ENCODE measurements around the gene ZNF264.

The ZNF264 gene

DNA sequence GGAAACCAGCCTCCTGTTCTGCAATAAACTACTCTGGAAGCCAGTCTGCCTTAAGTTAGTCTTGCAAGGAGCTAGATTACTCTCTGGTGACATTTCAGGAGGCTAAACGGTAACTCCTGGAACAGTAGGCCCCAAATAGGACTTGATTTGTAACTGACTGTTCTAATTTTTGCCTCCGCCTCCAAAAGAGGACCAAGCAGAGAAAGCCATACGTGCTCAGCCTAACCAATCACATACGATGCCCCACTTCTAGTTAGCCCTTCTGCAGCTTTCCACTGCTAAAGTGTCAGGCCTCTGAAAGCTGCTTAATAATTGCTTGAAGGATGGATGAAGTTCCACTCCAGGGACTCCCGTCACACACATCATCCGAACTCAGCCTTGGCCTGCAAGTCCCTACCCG lies 49.9 kb downstream of the ZNF264 start:
- peak overlapping the region; percentile 85 for H3K4me3 ChIP-seq (ENCODE audit: severe bottlenecking)
- no peak for ATAC-seq (ENCODE audit: low read depth)
- DNase-seq (ENCODE audit: low spot score) = no peak
- peak overlapping the region; percentile 27 for H3K27ac ChIP-seq (ENCODE audit: poor library complexity, severe bottlenecking)
- H3K4me1 ChIP-seq (ENCODE audit: insufficient read depth, poor library complexity, severe bottlenecking) = peaks cover 5% of the 10 kb centered on the region
- no peaks in the 10 kb centered on the region for H3K27me3 ChIP-seq (ENCODE audit: insufficient read depth, poor library complexity, severe bottlenecking)
- TF ChIP-seq, protein P1, sequence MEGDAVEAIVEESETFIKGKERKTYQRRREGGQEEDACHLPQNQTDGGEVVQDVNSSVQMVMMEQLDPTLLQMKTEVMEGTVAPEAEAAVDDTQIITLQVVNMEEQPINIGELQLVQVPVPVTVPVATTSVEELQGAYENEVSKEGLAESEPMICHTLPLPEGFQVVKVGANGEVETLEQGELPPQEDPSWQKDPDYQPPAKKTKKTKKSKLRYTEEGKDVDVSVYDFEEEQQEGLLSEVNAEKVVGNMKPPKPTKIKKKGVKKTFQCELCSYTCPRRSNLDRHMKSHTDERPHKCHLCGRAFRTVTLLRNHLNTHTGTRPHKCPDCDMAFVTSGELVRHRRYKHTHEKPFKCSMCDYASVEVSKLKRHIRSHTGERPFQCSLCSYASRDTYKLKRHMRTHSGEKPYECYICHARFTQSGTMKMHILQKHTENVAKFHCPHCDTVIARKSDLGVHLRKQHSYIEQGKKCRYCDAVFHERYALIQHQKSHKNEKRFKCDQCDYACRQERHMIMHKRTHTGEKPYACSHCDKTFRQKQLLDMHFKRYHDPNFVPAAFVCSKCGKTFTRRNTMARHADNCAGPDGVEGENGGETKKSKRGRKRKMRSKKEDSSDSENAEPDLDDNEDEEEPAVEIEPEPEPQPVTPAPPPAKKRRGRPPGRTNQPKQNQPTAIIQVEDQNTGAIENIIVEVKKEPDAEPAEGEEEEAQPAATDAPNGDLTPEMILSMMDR (IDR thresholded peaks at IDR 0.05; ENCODE audit: poor library complexity, severe bottlenecking) = no peak
- H3K9me3 ChIP-seq (ENCODE audit: severe bottlenecking) = no peaks in the 10 kb centered on the region
- H3K36me3 ChIP-seq (ENCODE audit: low read depth) = peaks cover 25% of the 10 kb centered on the region

DNA sequence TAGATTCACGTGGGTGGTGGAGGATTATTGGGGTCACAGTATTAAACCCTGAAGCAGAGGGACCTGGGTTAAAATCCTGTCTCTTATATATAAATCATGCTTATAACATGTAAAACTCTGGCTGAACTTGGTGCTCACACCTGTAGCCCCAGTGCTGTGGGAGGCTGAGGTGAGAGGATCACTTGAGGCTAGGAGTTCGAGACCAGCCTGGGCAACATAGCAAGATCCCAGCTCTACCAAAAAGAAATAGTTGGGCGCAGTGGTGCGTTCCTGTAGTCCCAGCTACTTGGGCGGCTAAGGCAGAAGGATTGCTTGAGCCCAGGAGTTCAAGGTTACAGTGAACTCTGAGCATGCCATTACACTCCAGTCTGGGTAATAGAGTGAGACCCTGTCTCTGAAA lies 51.5 kb downstream of the ZNF264 start:
- TF ChIP-seq, protein P1 (IDR thresholded peaks at IDR 0.05; ENCODE audit: poor library complexity, severe bottlenecking) = no peak
- no peak overlapping the region for H3K4me3 ChIP-seq (ENCODE audit: severe bottlenecking)
- H3K36me3 ChIP-seq (ENCODE audit: low read depth) = peaks cover 25% of the 10 kb centered on the region
- peaks cover 5% of the 10 kb centered on the region for H3K4me1 ChIP-seq (ENCODE audit: insufficient read depth, poor library complexity, severe bottlenecking)
- H3K27ac ChIP-seq (ENCODE audit: poor library complexity, severe bottlenecking) = no peak overlapping the region
- no peak for ATAC-seq (ENCODE audit: low read depth)
- no peaks in the 10 kb centered on the region for H3K9me3 ChIP-seq (ENCODE audit: severe bottlenecking)
- no peaks in the 10 kb centered on the region for H3K27me3 ChIP-seq (ENCODE audit: insufficient read depth, poor library complexity, severe bottlenecking)
- no peak for DNase-seq (ENCODE audit: low spot score)

DNA sequence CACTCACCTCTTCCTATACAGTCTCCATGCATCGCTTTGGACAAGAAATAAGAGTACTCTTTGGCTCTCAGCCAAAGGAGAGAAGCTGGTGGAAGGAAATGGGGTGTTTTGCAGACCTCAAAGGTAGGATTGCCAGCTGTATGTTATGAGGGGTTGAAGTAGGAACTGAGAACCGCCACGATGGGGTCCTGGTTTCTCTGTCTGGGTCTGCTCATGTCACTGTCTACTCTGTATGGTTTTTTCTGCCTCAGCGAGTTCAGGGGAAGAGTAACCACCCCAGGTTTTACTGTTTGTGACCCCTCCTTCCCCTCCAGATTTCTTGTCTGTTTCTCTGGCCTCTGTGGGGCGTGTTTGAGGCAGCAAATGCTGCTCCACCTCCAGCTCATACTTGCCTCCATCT lies 53.2 kb downstream of the ZNF264 start:
- no peak for ATAC-seq (ENCODE audit: low read depth)
- Histone ChIP-seq H3K4me3 (ENCODE audit: severe bottlenecking) (no peak overlapping the region), H3K36me3 (ENCODE audit: low read depth) (peaks cover 39% of the 10 kb centered on the region), H3K9me3 (ENCODE audit: severe bottlenecking) (no peaks in the 10 kb centered on the region), H3K27me3 (ENCODE audit: insufficient read depth, poor library complexity, severe bottlenecking) (no peaks in the 10 kb centered on the region), H3K27ac (ENCODE audit: poor library complexity, severe bottlenecking) (no peak overlapping the region), H3K4me1 (ENCODE audit: insufficient read depth, poor library complexity, severe bottlenecking) (peaks cover 5% of the 10 kb centered on the region)
- TF ChIP-seq, protein P1 (IDR thresholded peaks at IDR 0.05; ENCODE audit: poor library complexity, severe bottlenecking) = no peak
- no peak for DNase-seq (ENCODE audit: low spot score)

DNA sequence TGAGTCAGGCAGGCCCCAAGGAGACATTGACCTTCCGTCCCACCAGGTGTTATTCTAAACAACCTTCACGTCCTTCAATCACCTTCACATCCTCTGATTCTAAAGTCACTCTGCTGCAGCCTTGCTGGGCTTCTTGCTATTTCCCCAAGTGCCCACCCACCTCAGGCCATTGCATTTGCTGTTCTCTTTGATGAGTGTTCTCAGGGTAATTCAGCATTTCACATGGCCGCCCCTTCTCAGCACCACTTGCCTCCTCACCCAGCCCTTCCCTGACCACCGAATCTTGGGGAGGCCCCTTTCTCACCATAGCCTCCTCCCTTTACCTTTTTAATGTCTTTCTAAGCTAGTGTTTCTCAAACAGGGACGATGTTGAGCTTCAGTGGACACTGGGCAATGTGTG lies 53.8 kb downstream of the ZNF264 start:
- peaks cover 41% of the 10 kb centered on the region for H3K36me3 ChIP-seq (ENCODE audit: low read depth)
- no peak for DNase-seq (ENCODE audit: low spot score)
- no peaks in the 10 kb centered on the region for H3K27me3 ChIP-seq (ENCODE audit: insufficient read depth, poor library complexity, severe bottlenecking)
- H3K4me1 ChIP-seq (ENCODE audit: insufficient read depth, poor library complexity, severe bottlenecking) = peaks cover 5% of the 10 kb centered on the region
- no peak overlapping the region for H3K4me3 ChIP-seq (ENCODE audit: severe bottlenecking)
- no peaks in the 10 kb centered on the region for H3K9me3 ChIP-seq (ENCODE audit: severe bottlenecking)
- ATAC-seq (ENCODE audit: low read depth) = no peak
- no peak overlapping the region for H3K27ac ChIP-seq (ENCODE audit: poor library complexity, severe bottlenecking)
- TF ChIP-seq, protein P1 (IDR thresholded peaks at IDR 0.05; ENCODE audit: poor library complexity, severe bottlenecking) = no peak

DNA sequence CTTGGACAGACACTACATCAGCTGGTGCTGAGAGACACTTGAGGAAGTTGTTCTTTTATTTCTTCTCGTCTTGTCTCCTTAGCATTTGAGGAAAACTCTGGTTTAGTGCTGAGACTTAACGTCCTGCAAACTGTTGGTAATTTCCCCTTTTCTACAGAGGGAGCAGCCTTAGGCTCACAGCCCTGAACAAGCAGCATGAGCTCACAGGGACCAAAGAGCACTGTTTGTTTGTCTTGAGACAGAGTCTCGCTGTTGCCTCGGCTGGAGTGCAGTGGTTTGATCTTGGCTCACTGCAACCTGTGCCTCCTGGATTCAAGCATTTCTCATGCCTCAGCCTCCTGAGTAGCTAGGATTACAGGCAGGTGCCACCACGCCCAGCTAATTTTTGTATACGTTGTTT lies 54.7 kb downstream of the ZNF264 start:
- Histone ChIP-seq H3K36me3 (ENCODE audit: low read depth) (peaks cover 50% of the 10 kb centered on the region), H3K27ac (ENCODE audit: poor library complexity, severe bottlenecking) (no peak overlapping the region), H3K4me3 (ENCODE audit: severe bottlenecking) (no peak overlapping the region), H3K9me3 (ENCODE audit: severe bottlenecking) (no peaks in the 10 kb centered on the region), H3K4me1 (ENCODE audit: insufficient read depth, poor library complexity, severe bottlenecking) (peaks cover 5% of the 10 kb centered on the region), H3K27me3 (ENCODE audit: insufficient read depth, poor library complexity, severe bottlenecking) (no peaks in the 10 kb centered on the region)
- no peak for DNase-seq (ENCODE audit: low spot score)
- no peak for ATAC-seq (ENCODE audit: low read depth)
- TF ChIP-seq, protein P1 (IDR thresholded peaks at IDR 0.05; ENCODE audit: poor library complexity, severe bottlenecking) = no peak

Data from RWPE2 (cell line).